Ecto neural progenitor cell (in vitro differentiated cells): Measurements from ENCODE around the gene THAP4.
"Not testable (repeated sequence)": the region's sequence is repeated elsewhere in the genome, so short reads cannot be mapped to it uniquely, and the experiment has no call there.

ENCODE experiments used
- DNase-seq: peaks from one replicate; pipeline ENCODE4 v3.0.0-alpha.2; 2018; ENCODE audit warnings: low spot score

THAP4 gene

DNA sequence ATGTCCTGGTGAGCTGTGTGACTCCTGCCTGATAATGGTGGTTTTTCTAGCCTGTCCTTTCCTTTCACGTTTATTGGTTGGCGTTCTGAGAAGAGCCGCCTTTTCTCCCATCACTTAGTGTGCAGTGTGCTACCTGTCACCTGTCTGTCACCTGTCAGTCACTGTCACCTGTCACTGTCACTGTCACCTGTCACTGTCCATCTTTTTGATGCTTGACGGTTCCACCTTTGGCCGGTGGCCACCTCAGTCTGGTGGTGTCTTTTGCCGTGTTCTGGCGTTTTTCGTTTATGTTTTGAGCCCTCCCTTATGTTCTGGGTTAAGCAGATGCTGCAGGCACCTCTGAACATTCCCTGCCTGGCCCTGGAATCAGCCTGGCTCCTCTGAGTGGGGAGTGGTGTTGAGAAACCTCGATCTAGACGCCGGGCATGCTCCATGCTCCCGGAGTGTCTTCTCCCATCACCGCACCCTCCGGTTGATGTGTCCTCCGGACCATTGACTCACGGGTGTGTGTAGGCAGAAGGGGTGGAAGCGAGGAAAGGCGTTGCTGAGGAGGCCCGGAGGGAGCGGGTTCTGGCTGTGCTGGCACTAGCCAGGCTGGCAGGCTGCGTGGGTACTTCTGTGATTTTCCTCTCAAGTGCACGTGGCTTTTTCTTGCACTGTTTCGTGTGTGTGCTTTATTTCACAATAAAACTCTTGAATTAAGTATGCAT is 28.9 kb upstream of the THAP4 start:
- no peak for DNase-seq

DNA sequence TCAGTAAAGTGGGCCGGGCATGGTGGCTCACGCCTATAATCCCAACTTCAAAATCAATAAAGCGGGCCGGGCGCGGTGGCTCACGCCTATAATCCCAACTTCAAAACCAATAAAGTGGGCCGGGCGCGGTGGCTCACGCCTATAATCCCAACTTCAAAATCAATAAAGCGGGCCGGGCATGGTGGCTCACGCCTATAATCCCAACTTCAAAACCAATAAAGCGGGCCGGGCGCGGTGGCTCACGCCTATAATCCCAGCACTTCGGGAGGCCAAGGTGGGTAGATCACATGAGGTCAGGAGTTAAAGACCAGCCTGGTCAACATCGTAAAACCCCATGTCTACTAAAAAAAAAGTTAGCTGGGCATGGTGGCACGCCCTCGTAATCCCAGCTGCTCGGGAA is 25.8 kb upstream of the THAP4 start:
- not testable (repeated sequence) for DNase-seq

DNA sequence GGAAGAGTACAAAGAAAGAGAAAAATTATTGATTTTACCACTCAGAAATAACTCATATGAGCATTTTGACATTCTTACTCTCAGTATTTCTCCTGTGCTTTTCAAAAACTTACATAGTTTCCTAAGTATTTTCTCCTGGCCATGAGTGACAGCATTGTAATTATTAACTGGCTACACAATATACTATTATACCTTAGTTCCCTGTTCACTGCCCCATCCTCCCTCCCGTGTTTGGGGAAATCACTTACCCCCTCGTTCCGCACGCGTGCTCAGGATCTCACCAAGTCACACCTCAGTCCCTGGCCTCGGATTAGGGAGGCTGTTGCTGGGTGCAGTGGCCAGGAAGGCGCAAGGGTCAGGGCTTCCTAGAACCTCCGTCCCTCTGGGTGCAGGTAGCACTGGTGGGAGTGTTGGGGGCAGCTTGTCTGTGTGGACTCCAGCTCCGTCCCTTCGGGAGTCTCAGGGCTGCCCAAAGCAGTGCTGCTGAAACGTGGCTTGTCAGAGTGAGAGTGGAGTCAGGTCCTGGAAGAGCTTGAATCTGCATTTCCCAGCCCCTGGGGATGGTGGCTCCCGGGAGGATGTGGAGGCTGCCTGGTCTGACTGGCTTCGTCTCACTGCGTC is 23.7 kb upstream of the THAP4 start:
- DNase-seq = no peak

DNA sequence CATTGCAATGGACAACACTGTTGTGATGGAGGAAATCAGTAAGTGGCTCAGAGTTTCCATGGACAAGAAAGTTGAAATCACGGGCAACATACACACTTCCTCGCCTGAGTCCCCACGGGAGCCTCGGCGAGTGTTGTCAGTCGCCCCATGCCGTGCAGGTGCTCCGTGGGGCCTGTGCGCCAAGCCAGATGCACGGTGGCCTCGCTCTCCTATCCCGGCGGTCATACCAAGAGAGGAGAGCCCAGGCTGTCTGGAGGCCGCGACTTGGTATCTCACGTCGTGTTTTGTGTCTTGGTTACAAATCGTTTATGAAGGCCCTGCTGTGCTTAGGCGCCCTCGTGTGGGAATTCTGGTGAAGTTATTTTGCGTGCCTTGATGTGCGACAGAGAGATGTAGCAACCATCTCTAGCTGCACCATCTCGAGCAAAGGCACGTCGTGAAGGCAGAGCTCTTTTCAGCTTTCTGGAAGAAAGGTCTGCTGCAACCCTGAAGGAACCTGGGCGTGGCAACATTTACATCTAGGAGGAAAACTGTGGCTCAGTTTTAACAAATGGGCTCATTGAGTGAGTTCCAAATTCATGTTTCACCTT is 22.3 kb upstream of the THAP4 start:
- DNase-seq = peak; percentile 61

DNA sequence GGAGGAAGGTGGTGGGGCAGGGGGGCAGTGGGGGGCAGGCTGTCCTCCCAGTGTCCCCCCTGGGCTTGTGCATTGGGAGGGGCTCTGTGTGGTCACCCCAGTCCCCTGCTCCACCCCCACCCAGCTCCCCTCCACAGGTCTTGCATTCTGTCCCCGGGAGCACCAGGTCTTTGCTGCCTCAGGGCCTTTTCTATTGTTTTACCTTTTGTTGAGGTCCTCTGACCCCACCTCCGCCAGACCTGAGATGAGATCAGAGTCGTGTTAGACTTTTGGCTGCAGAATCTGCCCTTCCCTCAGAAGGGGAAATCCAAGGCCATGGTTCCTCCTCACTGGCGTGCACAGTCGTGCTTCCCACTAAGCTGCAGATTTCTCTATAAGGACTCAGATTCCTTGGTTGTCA is 21.3 kb upstream of the THAP4 start:
- DNase-seq = no peak

DNA sequence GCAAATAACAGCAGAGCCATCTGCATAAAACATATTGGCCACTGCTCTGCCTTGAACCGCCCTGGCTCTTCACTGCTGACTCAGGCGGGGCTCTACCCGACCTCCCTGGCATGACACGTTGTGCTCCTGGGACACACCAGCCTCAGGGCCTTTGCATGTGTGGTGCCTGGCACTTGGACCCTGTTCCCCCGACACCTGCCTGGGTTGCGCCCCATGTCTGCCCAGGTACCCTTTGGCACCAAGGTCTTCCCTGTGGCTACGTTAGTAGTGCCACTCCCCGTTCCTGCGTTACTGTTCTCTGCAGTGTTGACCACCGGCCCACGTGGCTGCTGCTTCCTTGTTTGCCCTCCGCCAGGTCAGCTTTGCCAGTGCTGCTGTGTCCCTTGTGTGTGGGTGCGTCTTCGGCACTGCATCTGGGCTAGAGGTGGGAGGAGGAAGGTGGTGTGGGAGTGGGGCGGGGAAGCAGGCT is 20.9 kb upstream of the THAP4 start:
- no peak for DNase-seq

DNA sequence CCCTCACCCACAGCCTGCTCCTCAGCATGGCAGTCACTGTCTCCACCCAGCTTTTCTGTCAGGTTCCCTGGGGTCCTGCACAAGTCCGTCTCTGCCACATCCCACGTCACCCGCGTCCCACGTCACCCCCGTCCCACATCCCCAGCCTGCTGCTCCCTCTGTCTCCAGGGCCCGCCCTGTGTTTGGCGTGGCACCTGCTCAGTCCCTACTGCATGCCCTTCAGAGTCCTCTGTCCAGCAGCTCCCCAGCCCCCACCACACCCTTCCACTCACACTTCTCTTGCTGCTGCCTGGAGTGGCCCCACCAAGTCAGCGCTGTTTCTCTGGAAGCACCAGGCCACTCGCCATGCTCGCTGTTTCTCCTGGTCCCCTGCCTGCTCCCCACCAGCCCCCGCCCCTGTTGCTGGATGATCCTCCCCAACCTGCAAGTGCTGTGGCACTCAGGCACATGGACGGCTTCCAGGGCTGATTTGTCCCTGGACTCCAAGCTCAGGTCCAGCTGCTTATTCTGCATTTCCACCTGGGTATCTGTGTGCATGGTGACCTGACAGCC is 19.3 kb upstream of the THAP4 start:
- no peak for DNase-seq

DNA sequence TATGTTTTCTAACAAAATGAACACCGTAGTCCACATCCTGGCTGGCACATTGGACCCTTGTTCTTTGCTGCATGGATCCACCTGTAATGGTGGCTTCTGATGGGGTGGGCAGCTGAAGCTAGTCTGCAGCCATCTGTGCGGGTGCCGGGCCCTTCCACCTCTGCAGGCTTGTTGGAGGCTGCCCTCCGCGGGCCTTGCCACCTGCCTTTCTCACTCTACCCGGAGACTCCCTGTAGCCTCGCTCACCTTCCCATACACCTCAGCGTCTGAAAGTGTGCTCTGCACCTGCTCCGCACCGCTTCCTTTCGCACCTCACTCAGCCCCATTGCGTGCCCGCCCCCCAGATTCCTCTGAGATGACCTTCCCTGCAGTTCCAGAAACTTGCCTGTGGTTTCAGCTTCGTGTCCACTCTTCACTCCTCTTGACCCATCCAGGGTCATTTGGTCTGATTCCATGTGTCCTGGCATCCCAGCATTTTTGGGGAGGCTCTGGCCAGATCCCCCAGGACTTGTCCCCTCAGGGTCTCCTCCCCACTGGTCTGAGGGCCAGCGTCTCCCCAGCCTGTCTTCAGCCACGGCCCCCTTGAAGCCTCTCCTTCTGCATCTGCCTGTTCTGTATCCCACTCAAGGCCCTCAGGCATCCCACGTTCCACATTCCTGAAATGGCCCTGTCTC is 18.7 kb upstream of the THAP4 start:
- no peak for DNase-seq

DNA sequence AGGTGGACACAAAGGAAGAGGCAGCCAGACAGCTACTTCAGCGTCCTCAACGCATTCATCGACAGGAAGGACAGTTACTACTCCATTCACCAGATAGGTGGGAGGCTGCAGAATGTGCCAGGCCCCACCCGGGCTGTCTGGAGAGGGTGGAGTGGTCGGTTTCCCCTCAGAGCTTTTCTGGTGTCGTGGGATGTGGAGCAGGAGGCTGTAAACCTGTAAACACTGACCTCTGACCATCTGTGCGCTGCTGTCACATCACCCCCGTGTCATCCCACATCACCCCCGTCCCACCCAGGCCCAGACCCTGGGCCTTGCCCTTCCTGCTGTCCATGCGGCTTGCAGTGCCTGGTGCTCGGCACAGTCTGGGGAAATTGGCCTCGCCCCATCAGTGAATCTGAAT is 17.6 kb upstream of the THAP4 start:
- DNase-seq = no peak

DNA sequence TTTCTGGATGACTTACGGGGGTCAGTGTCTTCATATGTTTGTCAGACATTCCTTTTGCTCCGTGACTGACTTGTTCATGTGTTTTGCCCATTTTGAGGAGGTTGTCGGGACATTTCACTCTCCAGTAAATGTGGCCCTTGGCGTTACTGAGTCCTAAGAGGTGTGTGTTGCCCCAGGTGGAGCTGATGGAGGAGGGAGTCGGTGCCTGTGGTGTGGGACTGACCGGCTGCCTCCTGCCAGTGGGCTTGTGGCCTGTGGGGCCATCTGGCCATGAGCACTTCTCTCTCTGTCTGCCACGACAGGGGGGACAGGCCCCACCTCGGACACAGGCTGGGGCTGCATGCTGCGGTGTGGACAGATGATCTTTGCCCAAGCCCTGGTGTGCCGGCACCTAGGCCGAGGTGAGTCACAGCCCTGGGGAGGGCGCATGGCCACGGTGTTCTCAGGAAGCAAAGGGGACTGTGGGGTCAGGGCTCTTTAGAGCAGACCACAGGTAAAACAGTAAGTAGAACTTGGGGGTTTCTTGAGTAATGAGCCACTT is 16.3 kb upstream of the THAP4 start:
- DNase-seq = no peak

DNA sequence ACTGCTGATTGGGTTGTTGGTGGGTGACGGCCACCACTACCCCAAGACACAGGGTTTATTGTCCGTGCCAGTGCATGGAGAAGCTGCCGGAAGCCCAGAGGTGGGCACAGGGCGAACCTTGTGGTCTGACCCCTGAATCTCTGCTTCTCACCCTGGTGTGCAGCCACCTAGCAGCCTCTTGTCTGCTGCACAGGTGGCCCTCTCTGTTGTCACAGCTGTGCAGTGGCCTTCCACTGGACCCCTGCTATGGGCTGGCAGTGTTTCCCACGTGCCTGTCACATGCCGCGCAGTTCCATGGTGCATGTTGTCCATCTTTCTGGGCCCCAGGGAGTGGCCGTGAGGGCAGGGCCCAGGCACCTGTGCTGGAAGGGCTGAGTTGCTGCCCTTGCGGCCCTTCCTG is 15.8 kb upstream of the THAP4 start:
- DNase-seq = no peak

DNA sequence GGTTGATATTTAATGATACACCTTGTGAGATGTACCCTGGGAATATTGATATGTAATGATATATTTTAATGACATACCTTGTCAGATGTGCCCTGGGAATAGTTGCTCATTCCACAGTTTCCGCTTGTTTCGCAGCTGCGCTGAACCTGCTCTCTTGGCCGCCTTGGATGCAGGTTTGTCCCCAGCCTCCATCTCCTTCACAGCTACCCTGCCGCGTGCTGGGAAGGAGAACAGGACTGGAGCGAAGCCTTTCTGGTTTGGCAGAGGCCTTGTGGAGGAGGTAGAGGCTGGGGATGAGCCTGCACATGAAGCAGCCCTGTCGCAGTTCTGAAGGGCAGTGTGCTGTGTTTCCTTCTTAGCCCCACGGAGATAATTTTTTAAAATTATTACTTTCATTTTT is 15.2 kb upstream of the THAP4 start:
- no peak for DNase-seq

DNA sequence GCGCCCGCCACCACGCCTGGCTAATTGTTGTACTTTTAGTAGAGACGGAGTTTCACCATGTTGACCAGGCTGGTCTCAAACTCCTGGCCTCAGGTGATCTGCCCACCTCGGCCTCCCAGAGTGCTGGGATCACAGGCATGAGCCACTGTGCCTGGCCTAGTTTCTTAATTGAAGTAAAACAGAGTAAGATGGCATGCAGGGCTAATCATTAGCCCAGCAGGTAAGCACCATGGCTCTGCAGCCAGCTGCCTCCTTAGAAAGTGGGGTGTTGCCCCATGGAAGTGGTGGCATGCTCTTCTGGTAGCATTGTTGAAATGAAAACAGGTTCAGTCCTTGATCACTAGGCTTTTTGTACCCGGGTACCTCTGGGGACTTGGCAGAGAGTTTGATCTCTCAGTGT is 13.0 kb upstream of the THAP4 start:
- DNase-seq = no peak

DNA sequence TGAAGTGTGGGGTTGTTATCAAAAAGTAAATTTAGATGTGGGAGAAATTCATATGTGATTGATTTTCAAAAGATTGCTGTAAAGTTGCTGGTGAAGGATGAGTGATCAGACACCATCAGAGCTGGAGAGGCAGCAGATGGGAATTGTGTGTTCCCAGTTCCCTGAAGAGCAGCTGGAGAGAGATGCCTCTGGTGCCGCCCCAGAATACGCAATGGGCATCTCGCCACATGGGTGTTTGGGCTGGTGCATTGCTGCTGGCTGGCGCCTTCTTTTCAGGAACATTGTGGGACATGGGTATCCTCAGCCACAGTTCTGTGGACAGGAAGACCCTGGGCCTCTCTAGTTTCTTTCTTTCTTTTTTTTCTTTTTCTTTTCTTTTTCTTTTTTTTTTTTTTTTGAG is 12.4 kb upstream of the THAP4 start:
- no peak for DNase-seq

DNA sequence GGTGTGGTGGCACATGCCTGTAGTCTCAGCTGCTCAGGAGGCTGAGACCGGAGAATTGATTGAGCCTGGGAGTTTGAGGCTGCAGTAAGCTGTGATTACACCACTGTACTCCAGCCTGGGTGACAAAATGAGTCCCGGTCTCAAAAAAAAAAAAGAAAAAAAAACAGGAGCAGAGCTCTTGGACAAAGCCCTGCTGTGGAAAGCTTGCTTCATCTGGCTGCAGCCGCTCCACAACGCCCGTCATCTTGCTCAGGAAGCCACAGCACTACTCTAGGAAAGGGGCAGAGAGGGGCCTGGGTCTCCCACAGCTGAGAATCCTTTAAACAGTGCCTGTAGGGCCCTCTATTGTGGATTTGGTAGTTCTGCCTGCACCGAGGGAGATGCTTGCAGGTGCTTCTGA is 11.5 kb upstream of the THAP4 start:
- DNase-seq = no peak

DNA sequence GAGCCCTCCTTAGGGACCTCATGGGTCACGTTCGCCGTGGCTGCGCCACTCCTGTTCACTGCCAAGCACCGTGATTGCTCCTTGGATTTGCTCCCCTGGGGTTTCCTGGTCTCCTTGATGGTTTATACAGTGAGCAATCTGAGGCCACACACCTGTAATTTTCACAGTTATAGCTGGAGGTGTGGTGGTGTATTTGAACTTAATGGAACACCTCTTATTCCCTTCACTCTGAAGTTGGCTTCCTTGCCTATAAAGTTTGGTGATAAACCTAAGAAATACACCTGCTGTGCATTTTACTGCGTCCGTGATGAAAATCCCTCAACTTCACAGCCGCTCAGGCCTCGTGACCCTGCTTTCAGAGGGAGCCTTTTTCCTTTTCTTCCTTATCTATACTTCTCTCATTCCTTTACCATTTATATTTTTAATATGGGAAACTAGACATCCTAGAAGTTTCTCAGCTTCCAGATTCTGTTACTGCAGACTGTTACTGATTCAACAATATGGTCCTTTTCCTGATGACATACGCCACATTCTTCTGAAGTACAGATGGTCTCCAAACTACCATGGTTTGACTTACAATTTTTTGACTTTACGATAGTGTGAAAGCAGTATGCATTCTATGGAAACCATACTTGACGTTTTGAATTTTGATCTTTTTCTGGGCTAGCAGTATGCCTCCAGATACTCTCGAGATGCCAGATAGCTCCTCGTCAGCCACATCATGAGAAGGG is 9.1 kb upstream of the THAP4 start:
- DNase-seq = no peak

DNA sequence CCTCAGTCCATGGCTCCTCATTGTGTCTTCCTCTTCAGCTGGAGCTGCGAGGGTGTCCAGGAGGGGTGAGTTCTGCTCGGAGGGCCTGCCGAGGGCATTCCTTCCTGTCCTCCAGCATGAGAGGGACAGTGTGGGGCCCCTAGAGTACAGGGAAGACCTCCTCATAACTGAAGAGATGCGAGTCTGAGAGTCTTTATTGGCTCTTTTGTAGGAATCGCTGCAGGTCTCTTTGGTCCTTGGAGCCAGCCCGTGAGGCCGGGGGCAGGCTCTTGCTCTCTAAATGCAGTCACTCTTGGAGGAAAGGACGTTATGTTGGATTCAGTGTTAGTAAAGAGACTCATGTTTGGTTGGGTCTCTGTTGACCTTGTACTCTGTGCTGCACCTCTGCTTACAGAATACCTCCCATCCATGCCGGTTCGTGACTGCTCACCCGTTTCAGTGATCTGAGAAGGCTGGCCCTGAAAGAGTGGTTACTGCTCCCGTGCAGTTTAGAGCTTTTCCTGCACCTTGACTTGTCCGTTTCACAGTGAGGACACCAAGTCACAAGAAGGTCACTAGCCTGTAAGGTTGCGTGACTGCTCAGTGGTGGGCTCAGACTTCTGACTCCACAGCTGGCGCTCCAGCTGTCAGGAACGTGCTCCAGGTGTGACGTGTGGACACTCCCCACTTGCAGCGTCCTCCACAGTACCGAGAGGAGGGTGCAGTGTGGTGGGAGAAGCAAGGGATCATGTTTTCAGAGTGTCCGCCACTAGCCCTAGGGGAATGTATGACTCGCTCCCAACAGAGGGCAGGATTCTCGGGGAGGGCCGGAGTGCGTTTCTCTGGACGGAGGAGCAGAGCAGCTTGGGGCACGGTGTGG is 8.3 kb upstream of the THAP4 start:
- no peak for DNase-seq

DNA sequence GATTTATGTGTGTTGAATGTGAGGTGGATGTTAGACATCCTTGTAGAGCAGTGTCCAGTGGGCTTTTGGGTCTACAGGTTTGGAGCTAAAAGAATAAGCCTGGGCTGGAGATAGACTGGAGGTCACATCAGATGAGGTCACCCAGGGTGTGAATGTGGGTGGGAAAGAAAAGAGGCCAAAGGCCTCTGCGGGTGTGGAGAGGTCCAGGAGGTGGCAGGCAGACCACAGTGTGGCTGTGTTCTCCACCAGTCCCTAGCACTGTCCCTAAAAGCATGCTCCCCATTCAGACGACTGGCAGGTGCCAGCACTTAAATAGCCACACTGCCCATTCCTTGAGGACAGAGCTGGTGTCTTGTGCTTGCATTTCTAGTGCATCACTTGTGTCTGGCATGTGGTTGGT is 4.7 kb upstream of the THAP4 start:
- DNase-seq = no peak

DNA sequence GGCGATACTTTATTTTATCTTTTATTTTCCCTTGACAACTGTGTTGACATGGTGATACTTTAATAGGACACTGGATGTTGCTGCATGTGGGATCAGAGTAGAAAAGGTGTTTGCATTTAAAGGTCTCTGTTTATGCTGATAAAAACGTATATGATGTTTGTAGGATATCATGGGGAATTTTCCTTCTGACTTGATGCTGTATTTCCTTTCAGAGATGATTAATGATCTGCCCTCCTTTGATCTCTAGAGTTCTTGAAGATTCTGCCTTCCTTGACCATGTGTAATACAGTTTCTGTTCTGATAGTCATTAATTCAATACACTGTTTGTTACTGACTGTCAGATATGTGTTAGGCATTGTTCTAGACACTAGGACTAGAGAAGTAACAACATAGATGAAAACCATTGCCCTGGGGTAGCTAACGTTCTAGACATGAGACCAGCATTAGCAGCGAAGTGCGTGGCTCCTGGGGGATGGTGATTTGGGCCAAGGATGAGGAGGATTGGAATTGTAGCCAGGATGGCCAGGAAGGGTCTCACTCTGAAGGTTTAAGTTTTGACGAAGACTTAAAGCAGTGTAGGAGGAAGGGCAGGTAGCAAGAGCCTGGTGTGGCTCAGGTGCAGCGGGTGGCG is 3.3 kb upstream of the THAP4 start:
- DNase-seq = no peak

DNA sequence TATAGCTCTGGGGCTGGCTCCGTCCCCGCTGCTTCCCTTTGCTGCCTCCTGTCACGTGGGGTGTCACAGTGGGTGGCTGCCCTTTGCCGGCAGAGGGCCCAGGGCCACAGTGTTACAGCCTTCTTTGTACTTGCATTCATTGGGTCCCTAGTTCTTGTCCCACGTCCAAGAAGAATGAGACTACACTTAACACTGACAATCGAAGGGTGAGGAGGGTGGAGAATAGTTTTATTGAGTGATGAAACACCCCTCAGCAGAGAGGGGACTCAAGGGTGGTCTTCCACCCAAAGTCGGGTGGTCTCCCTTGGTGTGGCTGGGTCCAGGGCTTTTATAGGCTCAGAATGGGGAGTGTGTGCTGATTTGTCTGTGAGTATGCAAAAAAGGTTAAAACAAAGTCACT is 2.4 kb upstream of the THAP4 start:
- no peak for DNase-seq
